Activated T-helper 17 cell treated with anti-CD3 and anti-CD28 coated beads, Interleukin-2, amount 50 U/mL, for 72 hours (primary cell): ENCODE data around the gene PSKH1. TPM values are rescaled to one million over a fixed set of nuclear protein-coding genes. Genes with fewer than 3 reads are reported as not detected.

Experiments
- ATAC-seq: fragments of 150-1000 bp; cut with Tn5 transposase; replicated peaks from 2 replicates; pipeline ENCODE4 v1.10.0; 2021; ENCODE audit warnings: mild to moderate bottlenecking, moderate library complexity
- H3K27ac Mint-ChIP-seq: one replicate; pipeline ENCODE4 v1.8.0; 2022; ENCODE audit warnings: mixed read lengths
- H3K27me3 Mint-ChIP-seq: one replicate; pipeline ENCODE4 v1.8.0; 2022; ENCODE audit warnings: mixed read lengths
- H3K36me3 Mint-ChIP-seq: one replicate; pipeline ENCODE4 v1.8.0; 2022; ENCODE audit warnings: low read depth, mild to moderate bottlenecking, mixed read lengths
- H3K4me1 Mint-ChIP-seq: one replicate; pipeline ENCODE4 v1.8.0; 2022; ENCODE audit warnings: mixed read lengths
- H3K4me3 Mint-ChIP-seq: one replicate; pipeline ENCODE4 v1.8.0; 2022; ENCODE audit warnings: mild to moderate bottlenecking, mixed read lengths
- H3K9me3 Mint-ChIP-seq: one replicate; pipeline ENCODE4 v1.8.0; 2022; ENCODE audit warnings: mixed read lengths
- total RNA-seq, 2 donors: library from RNA; stranded (reverse); gene quantifications; one replicate each; pipeline ENCODE4 v1.2.3, GENCODE V29; 2022

The PSKH1 gene
- total RNA-seq, 2 donors from 2014 or later: 7.5 to 11.8 TPM

- Mint-ChIP-seq H3K27me3 (no peaks in the 10 kb centered on the region), H3K27ac (no peak overlapping the region), H3K9me3 (no peaks in the 10 kb centered on the region), H3K4me3 (no peak overlapping the region), H3K4me1 (peaks cover 16% of the 10 kb centered on the region), H3K36me3 (peaks cover 81% of the 10 kb centered on the region)
- ATAC-seq: no peak
Measured at GRCh38 chr16:67877064-67877463, 16.0 kb upstream of the PSKH1 start.

- no peak for ATAC-seq
- H3K27me3 Mint-ChIP-seq: no peaks in the 10 kb centered on the region
- H3K4me1 Mint-ChIP-seq: peaks cover 16% of the 10 kb centered on the region
- peaks cover 89% of the 10 kb centered on the region for H3K36me3 Mint-ChIP-seq
- H3K9me3 Mint-ChIP-seq: no peaks in the 10 kb centered on the region
- no peak overlapping the region for H3K27ac Mint-ChIP-seq
- no peak overlapping the region for H3K4me3 Mint-ChIP-seq
Measured at GRCh38 chr16:67878232-67878631, 14.8 kb upstream of the PSKH1 start.

- Mint-ChIP-seq H3K36me3 (peaks cover 91% of the 10 kb centered on the region), H3K4me3 (no peak overlapping the region), H3K27ac (no peak overlapping the region), H3K27me3 (no peaks in the 10 kb centered on the region), H3K4me1 (peaks cover 13% of the 10 kb centered on the region), H3K9me3 (no peaks in the 10 kb centered on the region)
- no peak for ATAC-seq
Measured at GRCh38 chr16:67878846-67879245, 14.2 kb upstream of the PSKH1 start.

- no peak overlapping the region for H3K27ac Mint-ChIP-seq
- no peaks in the 10 kb centered on the region for H3K27me3 Mint-ChIP-seq
- peaks cover 9% of the 10 kb centered on the region for H3K4me1 Mint-ChIP-seq
- no peak overlapping the region for H3K4me3 Mint-ChIP-seq
- no peaks in the 10 kb centered on the region for H3K9me3 Mint-ChIP-seq
- ATAC-seq: no peak
- peaks cover 92% of the 10 kb centered on the region for H3K36me3 Mint-ChIP-seq
Measured at GRCh38 chr16:67879462-67879861, 13.6 kb upstream of the PSKH1 start.

GRCh38 chr16:67879936-67880335, 13.1 kb upstream of the PSKH1 start:
- Mint-ChIP-seq H3K4me3 (no peak overlapping the region), H3K27ac (no peak overlapping the region), H3K4me1 (peaks cover 8% of the 10 kb centered on the region), H3K27me3 (no peaks in the 10 kb centered on the region), H3K9me3 (no peaks in the 10 kb centered on the region), H3K36me3 (peaks cover 93% of the 10 kb centered on the region)
- ATAC-seq: no peak

- H3K36me3 Mint-ChIP-seq: peaks cover 87% of the 10 kb centered on the region
- H3K4me1 Mint-ChIP-seq: peaks cover 1% of the 10 kb centered on the region
- no peaks in the 10 kb centered on the region for H3K27me3 Mint-ChIP-seq
- H3K4me3 Mint-ChIP-seq: no peak overlapping the region
- H3K9me3 Mint-ChIP-seq: no peaks in the 10 kb centered on the region
- no peak overlapping the region for H3K27ac Mint-ChIP-seq
- no peak for ATAC-seq
Measured at GRCh38 chr16:67880584-67880983, 12.5 kb upstream of the PSKH1 start.

GRCh38 chr16:67881621-67882161, 11.4 kb upstream of the PSKH1 start:
- peaks cover 80% of the 10 kb centered on the region for H3K36me3 Mint-ChIP-seq
- no peaks in the 10 kb centered on the region for H3K4me1 Mint-ChIP-seq
- H3K27ac Mint-ChIP-seq: no peak overlapping the region
- no peaks in the 10 kb centered on the region for H3K9me3 Mint-ChIP-seq
- no peak for ATAC-seq
- no peak overlapping the region for H3K4me3 Mint-ChIP-seq
- no peaks in the 10 kb centered on the region for H3K27me3 Mint-ChIP-seq

- no peak for ATAC-seq
- H3K4me3 Mint-ChIP-seq: no peak overlapping the region
- H3K4me1 Mint-ChIP-seq: no peaks in the 10 kb centered on the region
- H3K9me3 Mint-ChIP-seq: no peaks in the 10 kb centered on the region
- peaks cover 73% of the 10 kb centered on the region for H3K36me3 Mint-ChIP-seq
- no peak overlapping the region for H3K27ac Mint-ChIP-seq
- no peaks in the 10 kb centered on the region for H3K27me3 Mint-ChIP-seq
Measured at GRCh38 chr16:67882374-67883145, 10.5 kb upstream of the PSKH1 start.

GRCh38 chr16:67883146-67883871, 9.7 kb upstream of the PSKH1 start:
- no peaks in the 10 kb centered on the region for H3K4me1 Mint-ChIP-seq
- ATAC-seq: peak; percentile 14
- no peak overlapping the region for H3K4me3 Mint-ChIP-seq
- H3K9me3 Mint-ChIP-seq: no peaks in the 10 kb centered on the region
- H3K27me3 Mint-ChIP-seq: no peaks in the 10 kb centered on the region
- no peak overlapping the region for H3K27ac Mint-ChIP-seq
- peaks cover 66% of the 10 kb centered on the region for H3K36me3 Mint-ChIP-seq

- H3K36me3 Mint-ChIP-seq: peaks cover 60% of the 10 kb centered on the region
- H3K27me3 Mint-ChIP-seq: no peaks in the 10 kb centered on the region
- no peaks in the 10 kb centered on the region for H3K4me1 Mint-ChIP-seq
- ATAC-seq: peak; percentile 86
- H3K9me3 Mint-ChIP-seq: no peaks in the 10 kb centered on the region
- no peak overlapping the region for H3K4me3 Mint-ChIP-seq
- no peak overlapping the region for H3K27ac Mint-ChIP-seq
Measured at GRCh38 chr16:67883872-67884261, 9.2 kb upstream of the PSKH1 start.

GRCh38 chr16:67884684-67885083, 8.4 kb upstream of the PSKH1 start, which contains the start of gene NRN1L:
Gene NRN1L (plus strand): TSS chr16:67884885. CDS start chr16:67884904, 19 bp downstream.
- no peaks in the 10 kb centered on the region for H3K27me3 Mint-ChIP-seq
- no peaks in the 10 kb centered on the region for H3K9me3 Mint-ChIP-seq
- no peak within 1 kb of the TSS for H3K27ac Mint-ChIP-seq
- H3K36me3 Mint-ChIP-seq: peaks cover 52% of the 10 kb centered on the region
- no peaks in the 10 kb centered on the region for H3K4me1 Mint-ChIP-seq
- no peak for ATAC-seq
- no peak within 1 kb of the TSS for H3K4me3 Mint-ChIP-seq

- Mint-ChIP-seq H3K27ac (no peak overlapping the region), H3K27me3 (no peaks in the 10 kb centered on the region), H3K4me3 (no peak overlapping the region), H3K4me1 (no peaks in the 10 kb centered on the region), H3K9me3 (no peaks in the 10 kb centered on the region), H3K36me3 (peaks cover 44% of the 10 kb centered on the region)
- no peak for ATAC-seq
Measured at GRCh38 chr16:67885545-67885944, 7.5 kb upstream of the PSKH1 start.

GRCh38 chr16:67885976-67886375, 7.1 kb upstream of the PSKH1 start:
- no peak for ATAC-seq
- Mint-ChIP-seq H3K27ac (no peak overlapping the region), H3K27me3 (no peaks in the 10 kb centered on the region), H3K4me1 (no peaks in the 10 kb centered on the region), H3K4me3 (no peak overlapping the region), H3K9me3 (no peaks in the 10 kb centered on the region), H3K36me3 (peaks cover 39% of the 10 kb centered on the region)

GRCh38 chr16:67886387-67886786, 6.7 kb upstream of the PSKH1 start:
- Mint-ChIP-seq H3K4me1 (no peaks in the 10 kb centered on the region), H3K36me3 (peaks cover 35% of the 10 kb centered on the region)

GRCh38 chr16:67888331-67888730, 4.7 kb upstream of the PSKH1 start:
- H3K27ac Mint-ChIP-seq: no peak overlapping the region
- H3K4me3 Mint-ChIP-seq: no peak overlapping the region
- no peaks in the 10 kb centered on the region for H3K27me3 Mint-ChIP-seq
- peaks cover 6% of the 10 kb centered on the region for H3K4me1 Mint-ChIP-seq
- ATAC-seq: no peak
- no peaks in the 10 kb centered on the region for H3K9me3 Mint-ChIP-seq
- peaks cover 20% of the 10 kb centered on the region for H3K36me3 Mint-ChIP-seq

More at GRCh38 chr16:67886387-67886786, 6.7 kb upstream of the PSKH1 start:
- Mint-ChIP-seq H3K27ac (no peak overlapping the region), H3K4me3 (no peak overlapping the region), H3K9me3 (no peaks in the 10 kb centered on the region), H3K27me3 (no peaks in the 10 kb centered on the region)
- no peak for ATAC-seq
